Neural progenitor cell (in vitro differentiated cells): ENCODE data around the gene CACNA1C. TPM values are rescaled to one million over a fixed set of nuclear protein-coding genes. Genes with fewer than 3 reads are reported as not detected.

Source experiments
- DNase-seq: peaks from one replicate; pipeline ENCODE4 v3.0.0-alpha.2; 2016; ENCODE audit warnings: low spot score
- H2AFZ ChIP-seq: fragments of 200-600 bp; sonication (generic); replicated peaks from 2 replicates; pipeline ENCODE4 v1.6.1; 2016; ENCODE audit warnings: antibody characterized with exemption
- H3F3A ChIP-seq: fragments of 200-600 bp; sonication (generic); 2 replicates; pipeline ENCODE4 v1.6.1; 2016; ENCODE audit warnings: antibody characterized with exemption, low read depth
- H3K27ac ChIP-seq: fragments of 200-600 bp; sonication (generic); 2 replicates; pipeline ENCODE4 v1.5.1; 2016; ENCODE audit warnings: mild to moderate bottlenecking
- H3K27me3 ChIP-seq: fragments of 200-600 bp; sonication (generic); 2 replicates; pipeline ENCODE4 v1.6.1; 2016; ENCODE audit warnings: mild to moderate bottlenecking, moderate library complexity
- H3K36me3 ChIP-seq: fragments of 200-600 bp; sonication (generic); 2 replicates; pipeline ENCODE4 v1.5.1; 2016
- H3K4me1 ChIP-seq: fragments of 200-600 bp; sonication (generic); 2 replicates; pipeline ENCODE4 v1.6.1; 2016; ENCODE audit warnings: mixed run types
- H3K4me2 ChIP-seq: fragments of 200-600 bp; sonication (generic); 2 replicates; pipeline ENCODE4 v1.6.1; 2016
- H3K4me3 ChIP-seq: fragments of 200-600 bp; sonication (generic); 2 replicates; pipeline ENCODE4 v1.5.1; 2016
- H3K79me2 ChIP-seq: fragments of 200-600 bp; sonication (generic); 2 replicates; pipeline ENCODE4 v1.6.1; 2016; ENCODE audit warnings: low read depth
- H3K9ac ChIP-seq: fragments of 200-600 bp; sonication (generic); 2 replicates; pipeline ENCODE4 v1.6.1; 2016
- H3K9me3 ChIP-seq: fragments of 200-600 bp; sonication (generic); 2 replicates; pipeline ENCODE4 v1.5.1; 2016; ENCODE audit warnings: low read depth
- H4K20me1 ChIP-seq: fragments of 200-600 bp; sonication (generic); 2 replicates; pipeline ENCODE4 v1.6.1; 2016; ENCODE audit warnings: low read depth
- H3K27ac Mint-ChIP-seq: 3 replicates; pipeline ENCODE4 v1.8.0; 2021; ENCODE audit warnings: mixed read lengths
- H3K27me3 Mint-ChIP-seq: 2 replicates; pipeline ENCODE4 v1.8.0; 2022; ENCODE audit warnings: low read depth, mild to moderate bottlenecking, inconsistent platforms, moderate library complexity, mixed read lengths; ENCODE audit not compliant: insufficient read depth
- H3K36me3 Mint-ChIP-seq: 3 replicates; pipeline ENCODE4 v1.8.0; 2021; ENCODE audit warnings: mixed read lengths
- H3K4me1 Mint-ChIP-seq: 3 replicates; pipeline ENCODE4 v1.8.0; 2021; ENCODE audit warnings: mixed read lengths
- H3K4me3 Mint-ChIP-seq: 3 replicates; pipeline ENCODE4 v1.8.0; 2021; ENCODE audit warnings: mild to moderate bottlenecking, moderate library complexity, mixed read lengths
- H3K9me3 Mint-ChIP-seq: 3 replicates; pipeline ENCODE4 v1.8.0; 2020; ENCODE audit warnings: mixed read lengths
- CTCF ChIP-seq: fragments of 200-600 bp; sonication (generic); IDR thresholded peaks from 2 replicates; pipeline ENCODE4 v1.5.1; 2017; ENCODE audit warnings: antibody characterized with exemption, mild to moderate bottlenecking
- EZH2 ChIP-seq: fragments of 200-600 bp; sonication (generic); IDR thresholded peaks from 2 replicates; pipeline ENCODE4 v1.6.1; 2017; ENCODE audit warnings: antibody characterized with exemption, mild to moderate bottlenecking, moderate library complexity
- EZH2phosphoT487 ChIP-seq: fragments of 200-600 bp; sonication (generic); IDR thresholded peaks from 2 replicates; pipeline ENCODE4 v1.6.1; 2017; ENCODE audit warnings: antibody characterized with exemption
- total RNA-seq: library from RNA; depleted of rRNA; stranded (reverse); fragments of >200 nt; gene quantifications from 2 replicates; pipeline ENCODE4 v1.2.3, GENCODE V29; 2015; ENCODE audit warnings: low replicate concordance

Gene CACNA1C
- total RNA-seq, 1 donor from 2014 or later = 2.7 TPM

- TF ChIP-seq EZH2 (no peak), CTCF (no peak), EZH2phosphoT487 (no peak)
- no peak overlapping the region for H3K4me3 ChIP-seq
- no peaks in the 10 kb centered on the region for H3K36me3 ChIP-seq
- H3K4me1 ChIP-seq = no peaks in the 10 kb centered on the region
- H3K4me1 Mint-ChIP-seq = no peaks in the 10 kb centered on the region
- no peak overlapping the region for H3K9ac ChIP-seq
- H2AFZ ChIP-seq = no peak overlapping the region
- H3K27ac ChIP-seq = no peak overlapping the region
- no peak overlapping the region for H3K4me2 ChIP-seq
- H3K4me3 Mint-ChIP-seq = no peak overlapping the region
- no peaks in the 10 kb centered on the region for H3F3A ChIP-seq
- no peaks in the 10 kb centered on the region for H3K27me3 ChIP-seq
- no peaks in the 10 kb centered on the region for H4K20me1 ChIP-seq
- H3K36me3 Mint-ChIP-seq = no peaks in the 10 kb centered on the region
- H3K9me3 Mint-ChIP-seq = no peaks in the 10 kb centered on the region
- no peaks in the 10 kb centered on the region for H3K9me3 ChIP-seq
- no peaks in the 10 kb centered on the region for H3K79me2 ChIP-seq
- peaks cover 6% of the 10 kb centered on the region for H3K27me3 Mint-ChIP-seq
- no peak for DNase-seq
- H3K27ac Mint-ChIP-seq = no peak overlapping the region
These were observed 395.1 kb downstream of the CACNA1C start for GRCh38 chr12:2447861-2448260.

GRCh38 chr12:2449586-2449985 is 396.8 kb downstream of the CACNA1C start:
- Histone ChIP-seq H3K36me3 (no peaks in the 10 kb centered on the region), H3F3A (no peaks in the 10 kb centered on the region), H3K4me2 (no peak overlapping the region), H3K79me2 (no peaks in the 10 kb centered on the region), H4K20me1 (no peaks in the 10 kb centered on the region), H3K4me1 (no peaks in the 10 kb centered on the region), H3K4me3 (no peak overlapping the region), H3K9me3 (no peaks in the 10 kb centered on the region), H3K27me3 (no peaks in the 10 kb centered on the region), H3K27ac (no peak overlapping the region), H3K9ac (no peak overlapping the region), H2AFZ (no peak overlapping the region)
- Mint-ChIP-seq H3K27me3 (peaks cover 6% of the 10 kb centered on the region), H3K4me1 (peaks cover 4% of the 10 kb centered on the region), H3K27ac (peak overlapping the region; percentile 43), H3K9me3 (no peaks in the 10 kb centered on the region), H3K36me3 (no peaks in the 10 kb centered on the region), H3K4me3 (no peak overlapping the region)
- no peak for TF ChIP-seq EZH2
- DNase-seq = no peak

- Mint-ChIP-seq H3K27me3 (peaks cover 2% of the 10 kb centered on the region), H3K9me3 (no peaks in the 10 kb centered on the region), H3K4me1 (peaks cover 4% of the 10 kb centered on the region), H3K36me3 (no peaks in the 10 kb centered on the region), H3K27ac (no peak overlapping the region), H3K4me3 (no peak overlapping the region)
- H3K4me3 ChIP-seq = no peak overlapping the region
- no peaks in the 10 kb centered on the region for H3F3A ChIP-seq
- H3K9ac ChIP-seq = no peak overlapping the region
- no peak overlapping the region for H3K27ac ChIP-seq
- H3K9me3 ChIP-seq = no peaks in the 10 kb centered on the region
- TF ChIP-seq EZH2 = no peak
- no peak for DNase-seq
- no peak overlapping the region for H3K4me2 ChIP-seq
- no peaks in the 10 kb centered on the region for H3K4me1 ChIP-seq
- H2AFZ ChIP-seq = no peak overlapping the region
- H3K36me3 ChIP-seq = no peaks in the 10 kb centered on the region
- no peaks in the 10 kb centered on the region for H3K27me3 ChIP-seq
- H3K79me2 ChIP-seq = no peaks in the 10 kb centered on the region
- H4K20me1 ChIP-seq = no peaks in the 10 kb centered on the region
These were observed 397.8 kb downstream of the CACNA1C start for GRCh38 chr12:2450553-2450952.

GRCh38 chr12:2451025-2451424 is 398.2 kb downstream of the CACNA1C start:
- Histone ChIP-seq H4K20me1 (no peaks in the 10 kb centered on the region), H3K9ac (no peak overlapping the region), H3K27ac (no peak overlapping the region), H3K36me3 (no peaks in the 10 kb centered on the region), H3K4me1 (no peaks in the 10 kb centered on the region), H3K4me2 (no peak overlapping the region), H3K27me3 (no peaks in the 10 kb centered on the region), H2AFZ (no peak overlapping the region), H3K4me3 (no peak overlapping the region), H3K79me2 (no peaks in the 10 kb centered on the region), H3F3A (no peaks in the 10 kb centered on the region), H3K9me3 (no peaks in the 10 kb centered on the region)
- Mint-ChIP-seq H3K36me3 (no peaks in the 10 kb centered on the region), H3K9me3 (no peaks in the 10 kb centered on the region), H3K27me3 (peaks cover 2% of the 10 kb centered on the region), H3K4me1 (peaks cover 4% of the 10 kb centered on the region), H3K27ac (no peak overlapping the region), H3K4me3 (no peak overlapping the region)
- TF ChIP-seq EZH2 = no peak
- TF ChIP-seq EZH2phosphoT487 = no peak
- no peak for TF ChIP-seq CTCF
- DNase-seq = no peak
